OCI-LY1 (cell line): ENCODE measurements around the gene XCL1.
"Not testable (repeated sequence)": the region's sequence is repeated elsewhere in the genome, so short reads cannot be mapped to it uniquely, and the experiment has no call there.

Experiments used
- H2AFZ ChIP-seq: fragments of 200-600 bp; sonication (generic), shearing (Covaris generic); 2 replicates; pipeline ENCODE4 v1.6.0; 2014; ENCODE audit warnings: antibody characterized with exemption, mild to moderate bottlenecking, low read length
- H3F3A ChIP-seq: fragments of 200-600 bp; sonication (generic), shearing (Covaris generic); 2 replicates; pipeline ENCODE4 v1.6.0; 2014; ENCODE audit warnings: mild to moderate bottlenecking, antibody characterized with exemption, low read length, moderate library complexity; ENCODE audit not compliant: insufficient read depth
- H3K27ac ChIP-seq: fragments of 200-600 bp; sonication (generic); 2 replicates; pipeline ENCODE4 v1.5.1; 2014; ENCODE audit warnings: low read length, mixed run types, mild to moderate bottlenecking, low read depth; ENCODE audit not compliant: poor library complexity, severe bottlenecking
- H3K27me3 ChIP-seq: fragments of 200-600 bp; sonication (generic); 2 replicates; pipeline ENCODE4 v1.6.0; 2014; ENCODE audit warnings: antibody characterized with exemption, mild to moderate bottlenecking, low read length, moderate library complexity; ENCODE audit not compliant: insufficient read depth
- H3K36me3 ChIP-seq: fragments of 200-600 bp; sonication (generic); 2 replicates; pipeline ENCODE4 v1.6.1; 2014; ENCODE audit warnings: mild to moderate bottlenecking, antibody characterized with exemption, low read length, moderate library complexity, mixed read lengths; ENCODE audit not compliant: insufficient read depth
- H3K4me1 ChIP-seq: fragments of 200-600 bp; sonication (generic); 2 replicates; pipeline ENCODE4 v1.5.1; 2014; ENCODE audit warnings: mild to moderate bottlenecking, low read length, moderate library complexity; ENCODE audit not compliant: insufficient read depth, severe bottlenecking
- H3K4me2 ChIP-seq: fragments of 200-600 bp; sonication (generic), shearing (Covaris generic); 2 replicates; pipeline ENCODE4 v1.6.1; 2014; ENCODE audit warnings: low read length
- H3K4me3 ChIP-seq: fragments of 200-600 bp; sonication (generic); 2 replicates; pipeline ENCODE4 v1.5.1; 2014; ENCODE audit warnings: low read length, low read depth, mild to moderate bottlenecking, mixed read lengths; ENCODE audit not compliant: poor library complexity, severe bottlenecking
- H3K79me2 ChIP-seq: fragments of 200-600 bp; shearing (Covaris generic); 2 replicates; pipeline ENCODE4 v1.6.1; 2016; ENCODE audit warnings: mixed run types, low read length, mixed read lengths; ENCODE audit not compliant: insufficient read depth
- H3K9ac ChIP-seq: fragments of 200-600 bp; sonication (generic), shearing (Covaris generic); 2 replicates; pipeline ENCODE4 v1.6.1; 2014; ENCODE audit warnings: mild to moderate bottlenecking, low read length, mixed read lengths
- H3K9me2 ChIP-seq: fragments of 200-600 bp; sonication (generic), shearing (Covaris generic); 2 replicates; pipeline ENCODE4 v1.6.1; 2014; ENCODE audit warnings: low read depth, mild to moderate bottlenecking, low read length, mixed read lengths
- H3K9me3 ChIP-seq: fragments of 200-600 bp; shearing (Covaris generic); 2 replicates; pipeline ENCODE4 v1.6.1; 2014; ENCODE audit warnings: low read length, mixed read lengths
- H4K20me1 ChIP-seq: fragments of 200-600 bp; sonication (generic), shearing (Covaris generic); 2 replicates; pipeline ENCODE4 v1.6.0; 2016; ENCODE audit warnings: mild to moderate bottlenecking, low read length; ENCODE audit not compliant: insufficient read depth
- EZH2 ChIP-seq: fragments of 200-600 bp; sonication (generic), shearing (Covaris generic); IDR thresholded peaks from 2 replicates; pipeline ENCODE4 v1.8.0; 2017; ENCODE audit warnings: borderline replicate concordance, mixed run types, mild to moderate bottlenecking, antibody characterized with exemption, low read length, moderate library complexity, mixed read lengths
- TF ChIP-seq, protein P1 (sequence below): fragments of 200-600 bp; sonication (generic), shearing (Covaris generic); IDR thresholded peaks from 2 replicates; pipeline ENCODE4 v1.5.1; 2017; ENCODE audit warnings: mild to moderate bottlenecking, antibody characterized with exemption, low read length, moderate library complexity, mixed read lengths

The XCL1 gene

DNA sequence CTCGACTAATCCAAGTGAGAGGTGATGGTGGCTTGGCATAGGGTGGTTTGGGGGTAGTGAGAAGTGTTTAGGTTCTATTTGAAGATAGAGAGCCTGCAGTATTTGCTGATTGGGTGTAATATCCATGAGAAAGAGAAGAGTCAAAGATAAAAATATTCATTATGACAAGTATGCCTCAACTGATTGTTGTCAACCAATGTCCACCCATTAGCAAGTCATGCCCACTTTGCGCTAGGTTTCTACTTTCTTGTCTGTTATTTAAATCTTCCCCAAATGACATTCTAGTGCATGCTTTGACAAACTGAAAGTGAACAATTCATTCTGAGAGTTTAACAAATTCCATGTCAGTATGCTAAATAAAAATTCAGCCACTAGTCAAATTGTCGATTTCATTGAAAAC is 3.8 kb upstream of the XCL1 start:
- Histone ChIP-seq H3K9me2 (no peaks in the 10 kb centered on the region), H3K27me3 (no peaks in the 10 kb centered on the region), H3K9ac (no peak overlapping the region), H3K79me2 (no peaks in the 10 kb centered on the region), H3K4me3 (no peak overlapping the region), H3K9me3 (no peaks in the 10 kb centered on the region), H3K4me2 (no peak overlapping the region), H4K20me1 (no peaks in the 10 kb centered on the region), H3F3A (no peaks in the 10 kb centered on the region), H3K36me3 (no peaks in the 10 kb centered on the region), H3K27ac (no peak overlapping the region), H3K4me1 (no peaks in the 10 kb centered on the region), H2AFZ (no peak overlapping the region)
- no peak for TF ChIP-seq EZH2
- TF ChIP-seq, protein P1, sequence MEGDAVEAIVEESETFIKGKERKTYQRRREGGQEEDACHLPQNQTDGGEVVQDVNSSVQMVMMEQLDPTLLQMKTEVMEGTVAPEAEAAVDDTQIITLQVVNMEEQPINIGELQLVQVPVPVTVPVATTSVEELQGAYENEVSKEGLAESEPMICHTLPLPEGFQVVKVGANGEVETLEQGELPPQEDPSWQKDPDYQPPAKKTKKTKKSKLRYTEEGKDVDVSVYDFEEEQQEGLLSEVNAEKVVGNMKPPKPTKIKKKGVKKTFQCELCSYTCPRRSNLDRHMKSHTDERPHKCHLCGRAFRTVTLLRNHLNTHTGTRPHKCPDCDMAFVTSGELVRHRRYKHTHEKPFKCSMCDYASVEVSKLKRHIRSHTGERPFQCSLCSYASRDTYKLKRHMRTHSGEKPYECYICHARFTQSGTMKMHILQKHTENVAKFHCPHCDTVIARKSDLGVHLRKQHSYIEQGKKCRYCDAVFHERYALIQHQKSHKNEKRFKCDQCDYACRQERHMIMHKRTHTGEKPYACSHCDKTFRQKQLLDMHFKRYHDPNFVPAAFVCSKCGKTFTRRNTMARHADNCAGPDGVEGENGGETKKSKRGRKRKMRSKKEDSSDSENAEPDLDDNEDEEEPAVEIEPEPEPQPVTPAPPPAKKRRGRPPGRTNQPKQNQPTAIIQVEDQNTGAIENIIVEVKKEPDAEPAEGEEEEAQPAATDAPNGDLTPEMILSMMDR, result no peak

DNA sequence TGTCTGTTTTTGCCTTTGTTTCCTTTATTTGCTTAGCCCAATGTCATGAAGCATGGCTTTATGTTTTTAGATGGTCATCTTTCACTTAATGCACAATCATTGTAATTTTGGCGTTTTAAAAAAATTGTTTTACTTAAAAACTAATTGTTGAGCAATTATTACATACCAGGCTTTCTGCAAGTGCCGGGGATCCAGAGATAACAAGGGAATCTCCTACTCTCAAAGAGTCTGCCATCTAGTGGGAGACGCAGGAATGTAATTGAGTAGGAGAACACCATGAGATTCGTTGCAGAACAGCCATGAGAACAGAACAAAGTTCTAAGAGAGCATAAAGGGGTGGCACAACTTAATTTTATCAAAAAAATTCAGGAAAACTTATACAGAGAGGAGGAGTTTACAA is 2.2 kb upstream of the XCL1 start:
- TF ChIP-seq, protein P1, result peak; percentile 34; the same call in 1 of the 2 replicates
- not testable (repeated sequence) for H3F3A ChIP-seq

DNA sequence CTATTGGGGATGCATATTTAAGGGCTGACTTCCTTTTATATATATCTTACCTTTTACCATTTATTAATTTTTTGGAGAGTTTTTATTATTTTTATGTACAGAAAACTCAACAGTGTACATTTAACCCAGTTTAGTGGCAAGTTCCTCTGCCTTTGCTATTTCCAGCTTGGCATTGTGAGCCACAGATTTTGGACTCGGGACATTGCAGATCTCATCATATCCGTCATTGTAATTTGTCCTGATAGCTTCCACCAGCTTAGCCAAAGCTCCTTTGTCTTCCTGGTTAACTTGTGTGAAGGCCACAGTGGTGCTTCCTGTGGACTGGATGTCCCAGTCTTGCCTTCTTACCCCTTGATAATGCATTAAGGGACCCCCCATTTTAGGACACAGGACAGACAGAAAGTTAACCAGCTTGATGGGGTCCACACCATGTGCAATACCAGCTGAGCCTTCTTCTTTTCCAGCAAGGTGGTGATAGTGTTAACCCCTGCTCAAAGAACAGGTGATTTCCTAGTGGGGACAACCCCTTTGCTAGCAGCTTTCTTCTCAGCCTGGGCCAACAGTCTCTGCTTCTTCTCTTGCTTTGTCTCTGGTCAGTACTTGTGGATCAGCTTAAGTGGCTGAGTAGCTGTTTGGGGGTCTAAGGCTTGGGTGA is 2.3 kb downstream of the XCL1 start:
- H3K9me2 ChIP-seq, H3K27ac ChIP-seq, H3K9ac ChIP-seq, H3K27me3 ChIP-seq, H3K4me1 ChIP-seq, H4K20me1 ChIP-seq, H3F3A ChIP-seq, H3K36me3 ChIP-seq, H2AFZ ChIP-seq, H3K4me3 ChIP-seq, H3K9me3 ChIP-seq, H3K4me2 ChIP-seq, H3K79me2 ChIP-seq: not testable (repeated sequence)

More for the DNA sequence above, 2.2 kb upstream of the XCL1 start:
- not testable (repeated sequence) for H3K27me3 ChIP-seq, H3K79me2 ChIP-seq, H3K36me3 ChIP-seq, H3K9me3 ChIP-seq, H3K4me2 ChIP-seq, H3K4me3 ChIP-seq, H4K20me1 ChIP-seq, H3K9ac ChIP-seq, H3K9me2 ChIP-seq, H2AFZ ChIP-seq, H3K4me1 ChIP-seq, H3K27ac ChIP-seq

DNA sequence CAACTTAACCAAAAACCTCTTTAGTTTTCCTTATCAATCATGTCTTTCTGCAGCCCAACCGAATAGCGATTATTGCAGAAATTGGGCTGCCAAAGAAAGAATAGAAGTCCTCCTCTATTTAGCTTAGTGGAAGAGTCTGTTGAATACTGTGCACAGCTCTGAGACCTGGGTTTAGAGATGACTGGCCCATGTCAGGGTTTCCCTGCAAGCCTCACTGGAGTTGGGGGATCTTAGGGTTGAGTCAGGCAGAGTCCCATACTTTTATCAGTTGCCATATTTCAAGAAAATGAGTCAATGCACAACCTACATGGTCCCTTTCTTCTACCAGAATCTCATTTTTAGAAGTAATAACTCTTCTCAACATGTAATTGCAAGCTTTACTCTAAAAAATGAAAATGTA is 3.9 kb downstream of the XCL1 start:
- not testable (repeated sequence) for H3K27me3 ChIP-seq, H3K27ac ChIP-seq, H3K9me3 ChIP-seq, H3K9ac ChIP-seq, H3F3A ChIP-seq, H3K4me2 ChIP-seq, H3K4me1 ChIP-seq, H4K20me1 ChIP-seq, H3K79me2 ChIP-seq, H2AFZ ChIP-seq, H3K4me3 ChIP-seq, H3K36me3 ChIP-seq, H3K9me2 ChIP-seq

DNA sequence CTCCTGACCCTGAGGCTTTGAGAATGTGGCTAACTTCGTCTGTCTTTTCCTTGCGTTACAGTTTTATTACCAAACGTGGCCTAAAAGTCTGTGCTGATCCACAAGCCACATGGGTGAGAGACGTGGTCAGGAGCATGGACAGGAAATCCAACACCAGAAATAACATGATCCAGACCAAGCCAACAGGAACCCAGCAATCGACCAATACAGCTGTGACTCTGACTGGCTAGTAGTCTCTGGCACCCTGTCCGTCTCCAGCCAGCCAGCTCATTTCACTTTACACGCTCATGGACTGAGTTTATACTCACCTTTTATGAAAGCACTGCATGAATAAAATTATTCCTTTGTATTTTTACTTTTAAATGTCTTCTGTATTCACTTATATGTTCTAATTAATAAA is 4.6 kb downstream of the XCL1 start:
- not testable (repeated sequence) for H3K36me3 ChIP-seq

More for the DNA sequence above, 4.6 kb downstream of the XCL1 start:
- not testable (repeated sequence) for H3K79me2 ChIP-seq, H3K9me3 ChIP-seq, H3K4me1 ChIP-seq, H3K4me3 ChIP-seq, H3K4me2 ChIP-seq, H3K27me3 ChIP-seq, H3K27ac ChIP-seq, H3K9ac ChIP-seq, H3F3A ChIP-seq, H2AFZ ChIP-seq, H3K9me2 ChIP-seq, H4K20me1 ChIP-seq
